Brain microvascular endothelial cell (primary cell): ENCODE measurements around the gene TXN2.

Experiments used
- DNase-seq: peaks from one replicate; pipeline ENCODE4 v3.0.0-alpha.2; 2020
- H3K27ac ChIP-seq: fragments of 250-450 bp; sonication (Bioruptor Pico); 2 replicates; pipeline ENCODE4 v1.5.1; 2020; ENCODE audit warnings: mild to moderate bottlenecking, moderate library complexity
- H3K27me3 ChIP-seq: fragments of 250-450 bp; sonication (Bioruptor Pico); replicated peaks from 2 replicates; pipeline ENCODE4 v1.5.1; 2020; ENCODE audit warnings: mild to moderate bottlenecking
- H3K36me3 ChIP-seq: fragments of 250-450 bp; sonication (Bioruptor Pico); replicated peaks from 2 replicates; pipeline ENCODE4 v1.5.1; 2020; ENCODE audit warnings: mild to moderate bottlenecking
- H3K4me3 ChIP-seq: 2 replicates; pipeline ENCODE4 v1.5.1; 2011; ENCODE audit warnings: low read depth, mild to moderate bottlenecking, control low read depth, low read length, moderate library complexity
- in situ Hi-C: cut with HindIII; loops from 2 replicates; pipeline ENCODE4 v1.10.0; 2017; ENCODE audit warnings: low sequenced_read_pairs, low pct_ligation_motif_present
- TF ChIP-seq, protein P1 (sequence below): IDR thresholded peaks from 2 replicates; pipeline ENCODE4 v1.5.1; 2011; ENCODE audit warnings: low read depth, mild to moderate bottlenecking, moderate library complexity, low read length, control low read depth, inconsistent platforms; ENCODE audit errors: missing control alignments

Gene TXN2

DNA sequence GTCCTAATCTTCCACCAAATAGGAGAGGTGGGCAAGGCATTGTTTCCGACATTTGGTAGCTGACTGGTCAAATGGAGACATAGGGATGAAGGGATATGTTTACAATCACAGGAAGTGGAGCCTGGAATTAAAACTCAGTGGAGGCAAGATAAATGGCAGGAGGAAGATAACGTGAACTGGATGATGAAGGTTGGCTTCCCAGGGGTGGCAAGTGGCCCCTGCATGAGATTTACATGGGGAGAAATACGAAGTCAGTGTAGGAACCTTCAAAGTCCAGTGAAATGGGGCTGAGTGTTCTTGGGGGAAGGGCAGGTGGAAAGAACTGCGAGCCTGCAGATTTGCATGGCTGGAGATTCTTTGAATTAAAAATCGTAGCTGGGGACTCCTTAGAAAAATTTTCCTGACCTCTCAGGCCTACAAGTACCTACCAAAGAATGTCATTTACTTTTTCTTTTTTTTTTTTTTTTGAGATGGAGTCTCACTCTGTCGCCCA lies 26.1 kb upstream of the TXN2 start:
- DNase-seq, result no peak
- Histone ChIP-seq H3K36me3 (peaks cover 27% of the 10 kb centered on the region), H3K27me3 (no peaks in the 10 kb centered on the region), H3K4me3 (no peak overlapping the region), H3K27ac (no peak overlapping the region)
- TF ChIP-seq, protein P1, sequence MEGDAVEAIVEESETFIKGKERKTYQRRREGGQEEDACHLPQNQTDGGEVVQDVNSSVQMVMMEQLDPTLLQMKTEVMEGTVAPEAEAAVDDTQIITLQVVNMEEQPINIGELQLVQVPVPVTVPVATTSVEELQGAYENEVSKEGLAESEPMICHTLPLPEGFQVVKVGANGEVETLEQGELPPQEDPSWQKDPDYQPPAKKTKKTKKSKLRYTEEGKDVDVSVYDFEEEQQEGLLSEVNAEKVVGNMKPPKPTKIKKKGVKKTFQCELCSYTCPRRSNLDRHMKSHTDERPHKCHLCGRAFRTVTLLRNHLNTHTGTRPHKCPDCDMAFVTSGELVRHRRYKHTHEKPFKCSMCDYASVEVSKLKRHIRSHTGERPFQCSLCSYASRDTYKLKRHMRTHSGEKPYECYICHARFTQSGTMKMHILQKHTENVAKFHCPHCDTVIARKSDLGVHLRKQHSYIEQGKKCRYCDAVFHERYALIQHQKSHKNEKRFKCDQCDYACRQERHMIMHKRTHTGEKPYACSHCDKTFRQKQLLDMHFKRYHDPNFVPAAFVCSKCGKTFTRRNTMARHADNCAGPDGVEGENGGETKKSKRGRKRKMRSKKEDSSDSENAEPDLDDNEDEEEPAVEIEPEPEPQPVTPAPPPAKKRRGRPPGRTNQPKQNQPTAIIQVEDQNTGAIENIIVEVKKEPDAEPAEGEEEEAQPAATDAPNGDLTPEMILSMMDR, result no peak
- in situ Hi-C loops, result no loop called here

DNA sequence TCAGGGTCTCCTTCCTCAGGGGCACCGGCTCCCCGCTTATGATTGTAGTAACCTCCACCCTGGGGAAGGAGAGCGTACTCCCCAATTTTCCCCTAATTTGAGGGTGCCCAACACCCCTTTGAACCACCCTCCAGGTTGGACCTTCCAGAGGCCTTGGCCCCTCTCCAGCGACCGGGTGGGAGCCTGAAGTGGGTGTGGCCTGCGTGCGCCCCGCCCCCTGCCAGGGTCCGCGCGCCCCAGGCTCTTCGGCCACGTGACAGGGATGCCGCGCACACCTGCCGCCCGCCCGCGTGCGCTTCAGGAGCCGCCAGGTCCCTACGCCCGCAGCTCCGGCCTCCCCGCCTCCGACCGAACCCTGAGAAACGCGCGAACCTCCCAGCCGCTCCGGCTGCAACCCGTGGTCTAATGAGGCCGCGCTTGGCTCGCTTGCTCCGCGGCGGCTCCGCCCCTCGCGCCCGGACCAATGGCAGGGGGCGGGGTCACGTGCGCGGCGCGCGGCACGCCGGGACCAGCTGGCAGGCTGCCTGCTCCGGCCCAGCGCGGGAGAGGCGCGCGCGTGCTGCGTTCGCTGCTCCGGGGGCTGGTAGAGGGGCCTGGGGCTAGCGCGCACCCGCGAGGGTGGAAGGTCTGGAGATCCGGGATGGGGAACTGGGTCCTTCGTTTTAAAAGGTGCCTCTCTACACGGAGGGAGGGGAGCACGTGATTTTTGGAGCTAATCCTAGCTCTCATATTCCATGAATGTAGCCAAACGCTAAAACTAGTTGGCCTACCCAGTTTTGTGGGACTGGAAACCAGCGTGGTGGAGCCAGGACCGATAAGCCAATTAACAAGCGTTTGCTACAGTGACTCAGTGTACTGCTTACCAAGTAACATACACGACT lies 25.4 kb upstream of the TXN2 start, which contains the start of gene FOXRED2:
Gene FOXRED2 (minus strand): TSS at position 404 of the 881 bp plus-strand sequence. CDS start 618 bp downstream, outside the sequence.
- in situ Hi-C loops, result no loop called here
- no peaks in the 10 kb centered on the region for H3K27me3 ChIP-seq
- peaks cover 20% of the 10 kb centered on the region for H3K36me3 ChIP-seq
- DNase-seq, result peak; percentile 56
- H3K4me3 ChIP-seq, result peak within 1 kb of the TSS; percentile 53
- TF ChIP-seq, protein P1, result no peak
- no peak within 1 kb of the TSS for H3K27ac ChIP-seq

DNA sequence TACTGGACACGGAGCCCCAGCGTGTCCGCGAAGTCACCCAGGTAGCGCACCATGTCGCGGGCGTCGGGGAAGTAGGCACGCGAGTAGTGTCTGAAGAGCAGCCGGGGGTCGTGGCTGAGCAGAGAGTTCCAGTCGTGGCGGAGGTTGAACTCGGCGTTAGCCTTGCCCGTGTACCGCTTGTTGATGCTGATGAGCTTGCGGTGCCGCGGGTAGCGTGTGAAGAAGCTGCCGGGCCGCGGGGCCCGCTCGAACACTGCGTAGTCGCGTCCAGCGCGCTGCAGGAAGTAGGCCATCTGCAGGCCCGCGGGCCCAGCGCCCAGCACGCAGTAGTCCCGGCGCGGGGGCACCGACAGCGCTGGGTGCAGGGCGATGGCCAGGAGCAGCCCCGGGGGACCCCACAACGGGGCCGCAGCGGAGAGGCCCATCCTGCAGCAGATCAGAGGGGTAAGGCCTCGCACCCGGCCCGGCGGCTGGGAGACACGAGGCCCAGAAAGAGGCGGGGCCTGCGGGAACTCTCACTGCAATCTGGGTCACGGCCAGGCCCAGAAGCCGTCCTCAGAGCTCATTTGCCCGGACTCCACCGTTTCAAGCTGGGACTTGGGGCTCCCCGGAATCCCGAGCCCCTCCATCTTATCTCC lies 24.7 kb upstream of the TXN2 start:
- no peak for DNase-seq
- no peaks in the 10 kb centered on the region for H3K27me3 ChIP-seq
- H3K4me3 ChIP-seq, result peak overlapping the region; percentile 53
- H3K36me3 ChIP-seq, result peaks cover 13% of the 10 kb centered on the region
- H3K27ac ChIP-seq, result no peak overlapping the region
- in situ Hi-C loops, result no loop called here
- TF ChIP-seq, protein P1, result no peak

DNA sequence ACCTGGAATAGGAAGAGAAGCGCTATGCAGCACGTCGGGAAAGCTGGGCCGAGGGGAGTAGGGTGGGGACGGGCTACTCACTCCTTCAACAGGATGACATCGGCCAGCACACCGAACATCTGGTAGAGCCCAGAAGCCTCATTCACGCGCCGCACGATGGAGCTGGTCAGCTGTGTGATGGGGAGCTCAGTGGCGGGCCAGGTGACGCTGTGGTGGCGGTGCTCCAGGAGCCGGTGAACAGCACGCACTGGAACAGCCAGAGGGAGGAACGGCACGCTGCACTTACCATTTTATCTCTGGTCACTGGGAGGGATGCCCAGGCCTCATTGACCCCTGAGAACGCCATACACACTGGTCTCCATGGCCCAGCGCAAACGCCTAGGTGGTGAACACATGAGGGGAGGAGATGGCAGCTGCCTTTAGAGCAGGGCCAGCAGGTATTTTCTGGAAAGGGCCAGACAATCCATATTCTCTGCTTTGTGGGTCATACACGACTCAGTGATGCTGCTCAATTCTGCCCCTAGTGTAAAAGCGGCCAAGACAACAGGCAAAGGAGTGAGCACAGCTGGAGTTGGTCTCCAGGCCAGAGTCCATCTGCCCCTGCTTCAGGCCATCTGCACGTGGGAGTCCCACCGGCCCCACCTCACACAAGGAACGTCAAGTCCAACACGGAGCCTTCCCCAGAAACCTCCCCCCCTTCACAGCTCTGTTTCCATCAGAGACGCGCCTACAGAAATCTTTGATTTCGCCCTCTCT lies 16.6 kb upstream of the TXN2 start:
- TF ChIP-seq, protein P1, result peak; percentile 40
- no peaks in the 10 kb centered on the region for H3K36me3 ChIP-seq
- in situ Hi-C loops, result no loop called here
- H3K27ac ChIP-seq, result no peak overlapping the region
- no peak overlapping the region for H3K4me3 ChIP-seq
- no peak for DNase-seq
- H3K27me3 ChIP-seq, result no peaks in the 10 kb centered on the region

GRCh38 chr22:36493690-36494110 lies 12.3 kb upstream of the TXN2 start:
- Histone ChIP-seq H3K27ac (no peak overlapping the region), H3K36me3 (no peaks in the 10 kb centered on the region), H3K27me3 (no peaks in the 10 kb centered on the region), H3K4me3 (no peak overlapping the region)
- in situ Hi-C loops, result no loop called here
- DNase-seq, result no peak
- TF ChIP-seq, protein P1, result no peak
